ENCODE data around the gene TBXA2R. TPM values are rescaled to one million over a fixed set of nuclear protein-coding genes. Genes with fewer than 3 reads are reported as not detected.

The TBXA2R gene
- total and polyA plus RNA-seq, 2 of the 8 experiments (the other 6 are each of a cell fraction or from before 2014, with no cell fraction given), result 0.39 to 0.50 TPM

- H3K79me2 ChIP-seq (ENCODE audit: control insufficient read depth in 1 of 2, insufficient read depth in 2 of 2, low read length in 2 of 2), result no peaks in the 10 kb centered on the region
- H3K9ac ChIP-seq (replicated peaks in 1 of 4; ENCODE audit: extremely low read depth in 1 of 4, low read depth in 3 of 4, low read length in 3 of 4), result no peak overlapping the region
- H4K20me1 ChIP-seq (replicated peaks in 1 of 2; ENCODE audit: control insufficient read depth in 1 of 2, insufficient read depth in 2 of 2, low read length in 2 of 2), result peaks cover 8 to 28% of the 10 kb centered on the region in 2 experiments
- no peak overlapping the region for H3K4ac ChIP-seq (replicated peaks; ENCODE audit: insufficient read length, low read depth, low read length)
- no peak overlapping the region for H3K4me3 ChIP-seq (ENCODE audit: extremely low read depth in 1 of 4, insufficient read depth in 2 of 4, low read depth in 3 of 4, low read length in 4 of 4)
- H3K9me3 ChIP-seq (ENCODE audit: insufficient read depth in 2 of 2, low read depth in 1 of 2, low read length in 1 of 2), result no peaks in the 10 kb centered on the region
- no peaks in the 10 kb centered on the region for H3K4me1 ChIP-seq (replicated peaks in 1 of 4; ENCODE audit: control insufficient read depth in 3 of 4, insufficient read depth in 4 of 4, low read length in 3 of 4)
- no peak overlapping the region for H2BK120ac ChIP-seq (replicated peaks; ENCODE audit: low read depth, low read length)
- FAIRE-seq (no peak), DNase-seq (ENCODE audit: low read depth in 1 of 2, low spot score in 2 of 2) (no peak)
- H2AK5ac ChIP-seq (ENCODE audit: low read depth, low read length), result no peak overlapping the region
- H3K56ac ChIP-seq (replicated peaks; ENCODE audit: insufficient read length, low read depth, low read length), result no peak overlapping the region
- no peak overlapping the region for H2AFZ ChIP-seq (ENCODE audit: low read length)
- H3K18ac ChIP-seq (ENCODE audit: extremely low read depth, low read length), result no peak overlapping the region
- H3K27me3 ChIP-seq (replicated peaks in 1 of 4; ENCODE audit: control insufficient read depth in 3 of 4, extremely low read depth in 1 of 4, insufficient read depth in 3 of 4, low read length in 3 of 4), result no peaks in the 10 kb centered on the region; a peak in 1 of 7 replicates
- H2BK5ac ChIP-seq (ENCODE audit: low read depth, low read length), result no peak overlapping the region
- H4K91ac ChIP-seq (replicated peaks; ENCODE audit: insufficient read length, low read length), result no peak overlapping the region
- peaks cover 0 to 5% (median 1%) of the 10 kb centered on the region in 4 experiments; a peak in 1 of 8 replicates for H3K36me3 ChIP-seq (ENCODE audit: control insufficient read depth in 2 of 4, insufficient read depth in 4 of 4, low read length in 3 of 4)
- H2BK12ac ChIP-seq (ENCODE audit: low read depth, low read length), result no peak overlapping the region
- peaks cover 2% of the 10 kb centered on the region; the same call in 1 of the 2 replicates for H3K79me1 ChIP-seq (ENCODE audit: low read depth, low read length)
- ChIA-PET POLR2A (ENCODE audit: partially characterized antibody) (no interaction called here), CTCF (ENCODE audit: partially characterized antibody) (interaction anchor here (1.2 to 7.5 kb wide), 4 partner anchors 16 to 66 kb away, joined by 4 to 54 read pairs (median 4); no protein-coding TSS in a partner anchor)
- H3K27ac ChIP-seq (ENCODE audit: low read depth, low read length), result no peak overlapping the region
- no peak overlapping the region for H3K23ac ChIP-seq (ENCODE audit: insufficient read length)
- no peak overlapping the region for H2BK20ac ChIP-seq (ENCODE audit: low read length)
- TF ChIP-seq ZNF274 (IDR thresholded peaks at IDR 0.05; ENCODE audit: borderline replicate concordance, extremely low read depth, low read length), result no peak
- no peak for TF ChIP-seq CTCF (IDR thresholded peaks at IDR 0.05; ENCODE audit: control extremely low read depth in 1 of 3, insufficient read depth in 1 of 3, low read depth in 1 of 3, low read length in 3 of 3)
- TF ChIP-seq ASH2L (IDR thresholded peaks at IDR 0.05; ENCODE audit: low read length), result no peak
- no peak for TF ChIP-seq CEBPB (IDR thresholded peaks at IDR 0.05; ENCODE audit: low read depth, low read length)
- TF ChIP-seq RBBP5 (IDR thresholded peaks at IDR 0.05; ENCODE audit: borderline replicate concordance, low read depth, low read length), result no peak
- H2BK15ac ChIP-seq (ENCODE audit: low read length), result no peak overlapping the region
- H3K4me2 ChIP-seq (ENCODE audit: insufficient read depth in 1 of 2, low read depth in 2 of 2, low read length in 2 of 2), result no peak overlapping the region
- H4K8ac ChIP-seq (ENCODE audit: extremely low read depth, insufficient read depth, low read length), result no peak overlapping the region
- H3K14ac ChIP-seq (ENCODE audit: insufficient read length), result no peak overlapping the region
- WGBS, 2 experiments (ENCODE audit: extremely low coverage in 1 of 2, insufficient coverage in 1 of 2, insufficient read length in 1 of 2, insufficient replicate concordance in 2 of 2, low coverage in 1 of 2, low lambda C conversion rate in 2 of 2, missing lambda C conversion rate in 1 of 2), result 88% methylated on average over 10 of the region's 10 CpGs; no CpG with 5 or more reads in 1 of the 2 experiments
- no peak overlapping the region for H4K5ac ChIP-seq (ENCODE audit: insufficient read length, low read depth, low read length)
- no peaks in the 10 kb centered on the region for H3K23me2 ChIP-seq (ENCODE audit: low read depth, low read length)
These were observed 56.9 kb downstream of the TBXA2R start for GRCh38 chr19:3549816-3550215.
